Fibroblast of skin of right quadriceps (primary cell): Measurements from ENCODE around the gene OTUD4.
A peak's percentile ranks its signal among the peaks of the same experiment; 100 is the strongest.
"Not testable (repeated sequence)": the region's sequence is repeated elsewhere in the genome, so short reads cannot be mapped to it uniquely, and the experiment has no call there.

Experiments used
- DNase-seq: peaks from one replicate; pipeline ENCODE4 v3.0.0-alpha.2; 2013

The OTUD4 gene

GRCh38 chr4:145180298-145181090 is at the start of gene OTUD4:
TSS of gene OTUD4 (minus strand) at chr4:145180589. CDS start at chr4:145179973, 616 bp downstream.
- peak; percentile 95 for DNase-seq

- not testable (repeated sequence) for DNase-seq
These were observed 42.8 kb upstream of the OTUD4 start for GRCh38 chr4:145223228-145223627.

- DNase-seq: not testable (repeated sequence)
These were observed 41.1 kb upstream of the OTUD4 start for GRCh38 chr4:145221529-145221928.

GRCh38 chr4:145219090-145219489 is 38.7 kb upstream of the OTUD4 start:
- DNase-seq: no peak

- DNase-seq: no peak
These were observed 37.9 kb upstream of the OTUD4 start for GRCh38 chr4:145218251-145218650.

- DNase-seq: no peak
These were observed 37.0 kb upstream of the OTUD4 start for GRCh38 chr4:145217349-145217748.

- peak; percentile 33 for DNase-seq
These were observed 36.1 kb upstream of the OTUD4 start for GRCh38 chr4:145216535-145216934.

GRCh38 chr4:145213245-145213644 is 32.9 kb upstream of the OTUD4 start:
- DNase-seq: no peak

- no peak for DNase-seq
These were observed 27.5 kb upstream of the OTUD4 start for GRCh38 chr4:145207934-145208333.

GRCh38 chr4:145203410-145203809 is 23.0 kb upstream of the OTUD4 start:
- DNase-seq: no peak

- no peak for DNase-seq
These were observed 20.0 kb upstream of the OTUD4 start for GRCh38 chr4:145200366-145200765.

- no peak for DNase-seq
These were observed 18.8 kb upstream of the OTUD4 start for GRCh38 chr4:145199051-145199716.

- DNase-seq: no peak
These were observed 16.4 kb upstream of the OTUD4 start for GRCh38 chr4:145196747-145197146.

GRCh38 chr4:145195167-145195952 is 15.0 kb upstream of the OTUD4 start:
- DNase-seq: no peak

GRCh38 chr4:145189981-145190380 is 9.6 kb upstream of the OTUD4 start:
- DNase-seq: peak; percentile 15

GRCh38 chr4:145186729-145187128 is 6.3 kb upstream of the OTUD4 start:
- DNase-seq: no peak

GRCh38 chr4:145183581-145183980 is 3.2 kb upstream of the OTUD4 start:
- DNase-seq: no peak

- no peak for DNase-seq
These were observed 2.6 kb upstream of the OTUD4 start for GRCh38 chr4:145183023-145183422.

- no peak for DNase-seq
These were observed 1.8 kb upstream of the OTUD4 start for GRCh38 chr4:145182222-145182621.

GRCh38 chr4:145181091-145181501 is 707 bp upstream of the OTUD4 start:
- no peak for DNase-seq

- DNase-seq: not testable (repeated sequence)
These were observed 510 bp downstream of the OTUD4 start for GRCh38 chr4:145179861-145180297.

GRCh38 chr4:145179281-145179860 is 1.0 kb downstream of the OTUD4 start:
- DNase-seq: peak; percentile 39

GRCh38 chr4:145178740-145179280 is 1.6 kb downstream of the OTUD4 start:
- DNase-seq: no peak
